Measurements from ENCODE around the gene GOLGA6L25.
"Not testable (repeated sequence)": the region's sequence is repeated elsewhere in the genome, so short reads cannot be mapped to it uniquely, and the experiment has no call there.

The GOLGA6L25 gene

GRCh38 chr15:28598209-28598608, 44.8 kb downstream of the GOLGA6L25 start:
- H3K4me1 ChIP-seq (ENCODE audit: control insufficient read depth, insufficient read depth, low read length); H3K27ac ChIP-seq (ENCODE audit: low read length); H3K9me3 ChIP-seq (ENCODE audit: control insufficient read depth in 2 of 2, low read length in 2 of 2); H3K9ac ChIP-seq (ENCODE audit: low read length in 2 of 2); H3K4me3 ChIP-seq (ENCODE audit: low read length in 2 of 2); H3K36me3 ChIP-seq (ENCODE audit: control insufficient read depth in 2 of 2, insufficient read depth in 2 of 2, low read length in 2 of 2); H3K27me3 ChIP-seq (ENCODE audit: control insufficient read depth in 1 of 2, insufficient read depth in 2 of 2, low read length in 2 of 2): not testable (repeated sequence)

DNA sequence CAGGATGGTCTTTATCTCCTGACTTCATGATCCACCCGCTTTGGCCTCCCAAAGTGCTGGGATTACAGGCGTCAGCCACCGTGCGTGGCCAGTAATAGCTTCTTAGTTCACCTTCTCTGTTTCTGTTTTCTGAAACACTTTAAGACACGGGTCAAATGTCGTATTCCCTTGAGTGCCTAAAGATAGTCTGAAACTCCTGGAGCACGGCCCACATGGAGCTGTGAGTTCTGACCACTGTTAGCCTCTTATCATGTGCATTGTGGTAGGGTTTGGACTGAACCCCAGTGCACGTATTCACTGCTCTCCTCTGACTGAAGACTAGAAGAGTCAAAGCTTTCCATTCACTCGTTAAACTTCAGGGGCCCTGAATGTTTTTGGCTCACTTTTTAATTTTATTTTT, 48.8 kb downstream of the GOLGA6L25 start:
- not testable (repeated sequence) for H3K4me3 ChIP-seq (ENCODE audit: low read length in 2 of 2); H3K9me3 ChIP-seq (ENCODE audit: control insufficient read depth in 2 of 2, low read length in 2 of 2); H3K9ac ChIP-seq (ENCODE audit: low read length in 2 of 2); H3K27ac ChIP-seq (ENCODE audit: low read length); H3K27me3 ChIP-seq (ENCODE audit: control insufficient read depth in 1 of 2, insufficient read depth in 2 of 2, low read length in 2 of 2); H3K4me1 ChIP-seq (ENCODE audit: control insufficient read depth, insufficient read depth, low read length); H3K36me3 ChIP-seq (ENCODE audit: control insufficient read depth in 2 of 2, insufficient read depth in 2 of 2, low read length in 2 of 2)

Data from stomach smooth muscle (tissue), 2 donors.